HFFc6 (cell line): ENCODE measurements around the gene LYSET. TPM values are rescaled to one million over a fixed set of nuclear protein-coding genes. Genes with fewer than 3 reads are reported as not detected.

Source experiments
- DNase-seq: peaks from one replicate; pipeline ENCODE4 v3.0.0-alpha.2; 2018
- H3K27ac Mint-ChIP-seq: 2 replicates; pipeline ENCODE4 v1.8.0; 2020; ENCODE audit warnings: mild to moderate bottlenecking, mixed read lengths
- H3K27me3 Mint-ChIP-seq: 2 replicates; pipeline ENCODE4 v1.8.0; 2021; ENCODE audit warnings: mild to moderate bottlenecking, moderate library complexity, mixed read lengths; ENCODE audit not compliant: insufficient read depth
- H3K36me3 Mint-ChIP-seq: 2 replicates; pipeline ENCODE4 v1.8.0; 2021; ENCODE audit warnings: low read depth, mixed read lengths
- H3K4me1 Mint-ChIP-seq: 2 replicates; pipeline ENCODE4 v1.8.0; 2020; ENCODE audit warnings: low read depth, mixed read lengths
- H3K4me3 Mint-ChIP-seq: 2 replicates; pipeline ENCODE4 v1.8.0; 2020; ENCODE audit warnings: mild to moderate bottlenecking, moderate library complexity, mixed read lengths
- H3K9me3 Mint-ChIP-seq: 2 replicates; pipeline ENCODE4 v1.8.0; 2020; ENCODE audit warnings: mild to moderate bottlenecking, mixed read lengths
- CTCF ChIP-seq: fragments of 200-600 bp; sonication (generic); IDR thresholded peaks from 2 replicates; pipeline ENCODE4 v1.5.0; 2021; ENCODE audit warnings: antibody characterized with exemption, mild to moderate bottlenecking
- total RNA-seq, 6 experiments: library from RNA; stranded (reverse); fragmentation: NEBNext Ultra II Directional; extraction: Animal tissue kit (Norgen Biotek cat#: 25700); gene quantifications; 2 replicates in 1 of 6; 3 replicates in 5 of 6; pipeline ENCODE4 v1.2.3, GENCODE V29; 2021

LYSET gene
- total RNA-seq, 6 experiments from 2014 or later = 10.7 to 14.5 (median 12.8) TPM

DNA sequence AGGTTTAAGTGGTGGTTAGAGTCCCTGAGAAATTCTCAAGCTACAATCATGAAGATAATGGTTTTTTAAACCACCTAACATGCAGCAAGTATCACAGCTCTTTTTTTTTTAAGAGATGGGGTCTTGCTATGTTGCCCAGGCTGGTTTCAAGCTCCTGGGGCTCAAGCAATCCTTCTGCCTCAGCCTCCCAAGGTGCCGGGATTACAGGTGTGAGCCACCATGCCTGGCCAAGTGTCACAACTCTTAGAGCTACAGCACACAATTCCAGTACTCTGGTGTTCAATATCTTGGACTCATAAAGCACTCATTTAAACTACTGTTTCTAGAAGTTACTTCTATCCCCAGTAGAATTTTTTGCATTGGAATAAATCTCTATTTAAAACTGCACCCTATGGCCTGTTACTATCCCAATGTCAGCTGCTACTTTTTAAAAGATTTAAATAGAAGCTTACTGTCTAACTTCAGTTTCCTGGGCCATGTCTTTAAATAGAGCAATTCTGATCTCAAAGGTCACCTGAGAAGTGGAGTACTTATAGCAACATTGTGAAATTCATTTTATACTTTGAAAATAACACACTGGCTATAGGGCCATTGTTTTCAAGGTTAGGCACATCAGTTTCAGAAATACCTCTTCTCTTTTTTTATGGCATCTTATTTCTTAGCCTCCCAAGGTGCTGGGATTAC, 10.3 kb downstream of the LYSET start:
- TF ChIP-seq CTCF = no peak
- H3K27ac Mint-ChIP-seq = no peak overlapping the region
- no peak overlapping the region for H3K4me3 Mint-ChIP-seq

GRCh38 chr14:93199031-93199430, 13.9 kb downstream of the LYSET start:
- Mint-ChIP-seq H3K36me3 (no peaks in the 10 kb centered on the region), H3K4me3 (no peak overlapping the region), H3K27me3 (no peaks in the 10 kb centered on the region), H3K27ac (no peak overlapping the region; the same call in 1 of the 2 replicates), H3K4me1 (peaks cover 3% of the 10 kb centered on the region), H3K9me3 (no peaks in the 10 kb centered on the region)
- no peak for DNase-seq
- no peak for TF ChIP-seq CTCF

More for the DNA sequence above, 10.3 kb downstream of the LYSET start:
- no peak for DNase-seq
- no peaks in the 10 kb centered on the region for H3K27me3 Mint-ChIP-seq
- H3K9me3 Mint-ChIP-seq = no peaks in the 10 kb centered on the region
- H3K36me3 Mint-ChIP-seq = no peaks in the 10 kb centered on the region
- H3K4me1 Mint-ChIP-seq = peaks cover 25% of the 10 kb centered on the region

DNA sequence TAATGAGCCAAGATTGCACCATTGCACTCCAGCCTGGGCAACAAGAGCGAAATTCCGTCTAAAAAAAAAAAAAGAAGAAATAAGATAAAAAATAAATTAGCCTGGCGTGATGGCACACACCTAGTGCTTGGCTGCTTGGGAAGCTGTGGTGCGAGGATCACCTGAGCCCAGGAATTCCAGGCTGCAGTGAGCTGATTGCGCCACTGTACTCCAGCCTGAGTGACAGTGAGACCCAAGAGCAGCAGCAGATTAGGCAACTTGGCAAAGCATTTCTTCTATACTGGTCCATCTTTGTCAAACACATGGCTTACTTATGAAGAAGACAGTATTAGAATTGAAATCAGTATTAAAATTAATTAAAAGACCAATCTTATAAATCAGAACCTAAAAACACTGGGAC, 15.4 kb downstream of the LYSET start:
- no peak overlapping the region for H3K27ac Mint-ChIP-seq
- no peak for DNase-seq
- TF ChIP-seq CTCF = no peak
- H3K9me3 Mint-ChIP-seq = no peaks in the 10 kb centered on the region
- no peak overlapping the region for H3K4me3 Mint-ChIP-seq
- peaks cover 1% of the 10 kb centered on the region for H3K4me1 Mint-ChIP-seq
- H3K27me3 Mint-ChIP-seq = no peaks in the 10 kb centered on the region
- no peaks in the 10 kb centered on the region for H3K36me3 Mint-ChIP-seq

- no peak for DNase-seq
- TF ChIP-seq CTCF = no peak
- Mint-ChIP-seq H3K4me1 (peaks cover 7% of the 10 kb centered on the region), H3K4me3 (no peak overlapping the region), H3K9me3 (no peaks in the 10 kb centered on the region), H3K36me3 (no peaks in the 10 kb centered on the region), H3K27me3 (no peaks in the 10 kb centered on the region), H3K27ac (no peak overlapping the region)
These were observed 16.1 kb downstream of the LYSET start for GRCh38 chr14:93201155-93201704.

GRCh38 chr14:93206793-93207467, 21.8 kb downstream of the LYSET start, which contains the start of the genes GON7 and UBR7:
Gene GON7 (minus strand): TSS chr14:93207065. CDS start chr14:93207037, 28 bp downstream.
Gene UBR7 (plus strand): TSS chr14:93207256. CDS start chr14:93207292, 36 bp downstream.
- Mint-ChIP-seq H3K4me3 (peak within 1 kb of the TSS; percentile 90), H3K27ac (peak within 1 kb of the TSS; percentile 96), H3K36me3 (0 out of 2 replicates have a peak, but pooled peaks cover 5% of the 10 kb centered on the region), H3K27me3 (peaks cover 1% of the 10 kb centered on the region; the same call in 1 of the 2 replicates), H3K9me3 (no peaks in the 10 kb centered on the region), H3K4me1 (peaks cover 33% of the 10 kb centered on the region)
- peak; percentile 97 for DNase-seq
- peak; percentile 68 for TF ChIP-seq CTCF
